Measurements from ENCODE around the gene TECR. TPM values are rescaled to one million over a fixed set of nuclear protein-coding genes. Genes with fewer than 3 reads are reported as not detected.

The TECR gene
- total and polyA plus RNA-seq, 2 of the 4 experiments (the other 2 are of a cell fraction): 46.2 to 81.2 TPM

DNA sequence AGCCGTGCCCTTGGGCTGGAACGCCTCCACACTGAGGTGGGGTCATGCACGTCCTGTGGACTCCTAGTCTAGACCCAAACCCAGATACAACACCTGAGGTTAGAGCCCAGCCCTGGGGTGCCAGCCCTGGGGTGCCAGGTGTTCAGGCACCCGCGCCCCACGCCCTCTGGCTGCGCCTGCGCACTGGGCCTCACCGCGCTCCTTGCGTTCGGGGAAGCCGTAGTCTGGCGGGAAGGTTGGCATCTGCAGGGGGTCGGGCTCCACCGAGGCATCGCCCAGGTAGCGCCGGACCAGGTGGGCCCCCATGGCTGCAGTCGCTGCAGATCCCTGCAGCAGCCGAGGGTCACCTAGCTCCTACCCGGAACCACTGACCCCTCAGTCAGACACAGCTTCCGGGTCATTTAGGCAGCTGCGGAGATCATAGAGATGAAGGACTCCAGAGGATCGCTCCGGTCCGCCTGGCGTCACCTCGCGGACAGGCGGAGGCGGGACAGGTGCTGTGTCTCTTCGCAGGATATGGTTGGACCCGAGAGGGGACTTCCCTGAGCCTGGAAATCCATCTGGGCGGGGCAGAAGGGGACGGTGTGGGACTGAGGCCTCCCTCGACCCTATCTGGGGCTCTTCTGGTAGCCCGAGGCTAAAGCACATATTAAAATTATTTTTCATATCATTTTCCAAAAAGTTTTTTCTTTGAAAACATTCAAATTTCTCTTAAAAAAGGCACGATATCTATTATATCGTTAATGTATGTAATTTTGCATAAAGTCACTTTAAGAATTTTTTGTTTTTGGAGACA is 42.5 kb downstream of the TECR start, which contains the start of gene NDUFB7 (continued):
- TF ChIP-seq RCOR1 (IDR thresholded peaks at IDR 0.05; ENCODE audit: insufficient replicate concordance, low read length) (no peak), CEBPB (IDR thresholded peaks at IDR 0.05; ENCODE audit: low read depth, low read length) (no peak), NFE2L2 (IDR thresholded peaks at IDR 0.05; ENCODE audit: low read depth, low read length) (no peak), MXI1 (IDR thresholded peaks at IDR 0.05; ENCODE audit: borderline replicate concordance, low read depth, low read length) (no peak)

DNA sequence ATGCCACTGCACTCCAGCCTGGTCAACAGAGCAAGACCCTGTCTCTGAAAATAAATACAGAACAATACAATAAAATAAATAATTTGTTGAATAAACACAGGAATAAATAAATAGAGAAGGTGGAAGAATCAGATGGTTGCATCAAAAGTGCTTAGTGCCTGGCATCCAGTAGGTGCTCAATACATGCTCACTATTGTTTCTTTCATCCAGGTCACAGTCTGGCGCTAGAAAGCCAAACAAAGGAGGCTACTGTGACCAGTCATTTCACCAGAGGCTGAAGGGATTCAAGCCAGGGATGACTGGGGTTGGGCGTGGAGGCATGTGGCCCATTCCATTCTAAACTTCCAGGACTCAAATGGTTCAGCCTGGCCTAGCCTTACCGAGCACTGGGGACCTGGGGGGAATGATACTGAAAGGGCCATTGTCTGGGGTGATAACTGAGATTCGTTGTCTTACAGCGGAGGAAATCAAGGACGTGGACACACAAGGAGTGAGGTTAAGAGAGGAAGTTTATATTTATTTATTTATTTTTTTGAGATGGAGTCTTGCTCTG is 46.1 kb downstream of the TECR start:
- in situ Hi-C loops (cut with MboI; ENCODE audit: low sequenced_read_pairs): loop anchor here (25.0 kb wide), 1 partner anchor 312 kb away; the partner anchor contains the start of gene OR7A17
- 33% methylated on average over 1 of the region's 6 CpGs; no CpG with 5 or more reads in 1 of the 2 experiments for WGBS, 2 experiments (ENCODE audit: extremely low coverage in 2 of 2, insufficient read length in 1 of 2)
- ChIA-PET CTCF (no interaction called here), POLR2A (ENCODE audit: unreplicated experiment) (no interaction called here)
- H3K9me1 ChIP-seq (ENCODE audit: insufficient read depth, low read length): no peaks in the 10 kb centered on the region
- H3K14ac ChIP-seq (replicated peaks; ENCODE audit: low read depth, low read length): no peak overlapping the region
- ATAC-seq (ENCODE audit: low read depth): no peak
- H2BK15ac ChIP-seq (ENCODE audit: low read depth, low read length): no peak overlapping the region
- dilution Hi-C loops (cut with HindIII; ENCODE audit: low sequenced_read_pairs, unreplicated experiment): no loop called here
- no peak overlapping the region for H4K5ac ChIP-seq (ENCODE audit: low read depth, low read length)
- no peaks in the 10 kb centered on the region for H3K36me3 ChIP-seq (ENCODE audit: control insufficient read depth, insufficient read depth, low read length)
- H4K91ac ChIP-seq (ENCODE audit: insufficient read depth, low read depth, low read length): no peak overlapping the region
- H3K27me3 ChIP-seq (ENCODE audit: control insufficient read depth, insufficient read depth, low read length): no peaks in the 10 kb centered on the region
- no TSS peak for BruUV-seq (replicated peaks)
- peak overlapping the region; percentile 43 for H2AFZ ChIP-seq (replicated peaks; ENCODE audit: low read length, poor library complexity)
- H3K4ac ChIP-seq (ENCODE audit: low read depth, low read length): no peak overlapping the region
- H2BK5ac ChIP-seq (ENCODE audit: low read depth, low read length, poor library complexity, severe bottlenecking): no peak overlapping the region
- no peak overlapping the region for H4K8ac ChIP-seq (ENCODE audit: low read depth in 2 of 2, low read length in 2 of 2)
- no peak overlapping the region for H2AK9ac ChIP-seq (replicated peaks; ENCODE audit: low read depth, low read length, poor library complexity)
- intact Hi-C loops (cut with micrococcal nuclease): no loop called here
- H3K4me2 ChIP-seq (ENCODE audit: low read depth, low read length): no peak overlapping the region
- peaks cover 3% of the 10 kb centered on the region; the same call in 1 of the 2 replicates for H3K4me1 ChIP-seq (ENCODE audit: control insufficient read depth, insufficient read depth, low read length)
- no peak for DNase-seq
- H3K23ac ChIP-seq (ENCODE audit: low read depth, low read length): no peak overlapping the region
- H3K27ac ChIP-seq (ENCODE audit: insufficient read depth, low read length): no peak overlapping the region
- no peak overlapping the region for H3K4me3 ChIP-seq (ENCODE audit: insufficient read depth, low read depth, low read length)
- H2BK20ac ChIP-seq (ENCODE audit: low read depth, low read length): no peak overlapping the region
- H2BK120ac ChIP-seq (ENCODE audit: low read depth, low read length): no peak overlapping the region
- H3K9me3 ChIP-seq (ENCODE audit: control insufficient read depth, insufficient read depth, low read length): no peaks in the 10 kb centered on the region
- no peak overlapping the region for H3K18ac ChIP-seq (ENCODE audit: low read depth, low read length)
- no peaks in the 10 kb centered on the region; the same call in 1 of the 2 replicates for H4K20me1 ChIP-seq (ENCODE audit: insufficient read depth, low read length)
- H2AK5ac ChIP-seq (ENCODE audit: low read depth, low read length): no peak overlapping the region
- peaks cover 7 to 13% of the 10 kb centered on the region in 2 experiments; a peak in 3 of 4 replicates for H3K79me1 ChIP-seq (ENCODE audit: low read depth in 1 of 2, low read length in 2 of 2)
- no peak overlapping the region for H3K9ac ChIP-seq (ENCODE audit: low read depth, low read length)
- no peak overlapping the region for H3K56ac ChIP-seq (ENCODE audit: extremely low read depth, insufficient read depth, low read length)
- no peak for TF ChIP-seq MXI1 (IDR thresholded peaks at IDR 0.05; ENCODE audit: borderline replicate concordance, low read depth, low read length)
- TF ChIP-seq SMC3 (IDR thresholded peaks at IDR 0.05; ENCODE audit: low read depth, low read length): no peak
- no peak for TF ChIP-seq POLR2A (IDR thresholded peaks at IDR 0.05; ENCODE audit: low read depth, low read length)
- TF ChIP-seq MAZ (IDR thresholded peaks at IDR 0.05; ENCODE audit: borderline replicate concordance, low read depth, low read length): no peak
- no peak for TF ChIP-seq CHD1 (IDR thresholded peaks at IDR 0.05; ENCODE audit: low read depth, low read length)
- TF ChIP-seq, protein P1, sequence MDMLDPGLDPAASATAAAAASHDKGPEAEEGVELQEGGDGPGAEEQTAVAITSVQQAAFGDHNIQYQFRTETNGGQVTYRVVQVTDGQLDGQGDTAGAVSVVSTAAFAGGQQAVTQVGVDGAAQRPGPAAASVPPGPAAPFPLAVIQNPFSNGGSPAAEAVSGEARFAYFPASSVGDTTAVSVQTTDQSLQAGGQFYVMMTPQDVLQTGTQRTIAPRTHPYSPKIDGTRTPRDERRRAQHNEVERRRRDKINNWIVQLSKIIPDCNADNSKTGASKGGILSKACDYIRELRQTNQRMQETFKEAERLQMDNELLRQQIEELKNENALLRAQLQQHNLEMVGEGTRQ (IDR thresholded peaks at IDR 0.05; ENCODE audit: low read depth, low read length): no peak
- TF ChIP-seq CTCF (conservative IDR thresholded peaks at IDR 0.05; ENCODE audit: low read depth, low read length): no peak
- no peak for TF ChIP-seq ELK1 (IDR thresholded peaks at IDR 0.05; ENCODE audit: borderline replicate concordance, low read depth, low read length)

Measured in IMR-90 (cell line).